CD4-positive, CD25-positive, alpha-beta regulatory T cell (primary cell): ENCODE measurements around the gene ZNF441. TPM values are rescaled to one million over a fixed set of nuclear protein-coding genes. Genes with fewer than 3 reads are reported as not detected.

ENCODE experiments used
- ATAC-seq, 2 donors: fragments of 150-1000 bp; cut with Tn5 transposase; one replicate each; pipeline ENCODE4 v1.10.0; 2021; ENCODE audit warnings: low read depth in 2 of 2, moderate number of reproducible peaks in 2 of 2, moderate library complexity in 1 of 2
- DNase-seq, 3 donors: peaks; one replicate each; pipeline versions ENCODE4 v3.0.0 to v3.0.0-alpha.2; 2012 to 2022; ENCODE audit warnings: mixed read lengths in 1 of 3
- H3K27ac ChIP-seq: one replicate; pipeline ENCODE4 v1.7.0; 2013; ENCODE audit warnings: mild to moderate bottlenecking, low read length; ENCODE audit not compliant: insufficient read depth, poor library complexity, severe bottlenecking
- H3K27me3 ChIP-seq: one replicate; pipeline ENCODE4 v1.7.0; 2013; ENCODE audit warnings: low read length; ENCODE audit not compliant: control insufficient read depth, insufficient read depth
- H3K36me3 ChIP-seq: one replicate; pipeline ENCODE4 v1.7.0; 2013; ENCODE audit warnings: mild to moderate bottlenecking, low read length, moderate library complexity; ENCODE audit not compliant: control insufficient read depth, insufficient read depth
- H3K4me1 ChIP-seq: 2 replicates; pipeline ENCODE4 v1.7.0; 2013; ENCODE audit warnings: mild to moderate bottlenecking, low read length; ENCODE audit not compliant: insufficient read depth, control insufficient read depth, poor library complexity, severe bottlenecking
- H3K4me3 ChIP-seq: one replicate; pipeline ENCODE4 v1.7.0; 2013; ENCODE audit warnings: low read depth, mild to moderate bottlenecking, low read length, moderate library complexity
- H3K9me3 ChIP-seq, 2 experiments: 1 replicate in 1 of 2; 2 replicates in 1 of 2; pipeline ENCODE4 v1.7.0; 2013; ENCODE audit warnings: low read length in 2 of 2, mild to moderate bottlenecking in 1 of 2, moderate library complexity in 1 of 2; ENCODE audit not compliant: control insufficient read depth in 2 of 2
- H3K27ac Mint-ChIP-seq, 3 donors: one replicate each; pipeline ENCODE4 v1.8.0; 2020 to 2022; ENCODE audit warnings: mild to moderate bottlenecking in 3 of 3, mixed read lengths in 3 of 3, moderate library complexity in 2 of 3
- H3K27me3 Mint-ChIP-seq: one replicate; pipeline ENCODE4 v1.8.0; 2022; ENCODE audit warnings: mild to moderate bottlenecking, mixed read lengths
- H3K36me3 Mint-ChIP-seq: one replicate; pipeline ENCODE4 v1.8.0; 2020; ENCODE audit warnings: mixed read lengths
- H3K4me1 Mint-ChIP-seq, 4 donors: one replicate each; pipeline ENCODE4 v1.8.0; 2020 to 2022; ENCODE audit warnings: mixed read lengths in 4 of 4, mild to moderate bottlenecking in 1 of 4
- H3K4me3 Mint-ChIP-seq, 4 donors: one replicate each; pipeline ENCODE4 v1.8.0; 2020 to 2022; ENCODE audit warnings: mild to moderate bottlenecking in 4 of 4, mixed read lengths in 4 of 4, moderate library complexity in 3 of 4
- H3K9me3 Mint-ChIP-seq, 7 donors: one replicate each; pipeline ENCODE4 v1.8.0; 2020 to 2022; ENCODE audit warnings: mixed read lengths in 7 of 7, mild to moderate bottlenecking in 3 of 7, moderate library complexity in 2 of 7
- polyA plus RNA-seq, 4 donors: library from polyadenylated mRNA; unstranded; fragments of 300-500 nt; fragmentation: Illumina TruSeq; gene quantifications; one replicate each; pipeline ENCODE4 v1.2.3, GENCODE V29; 2021
- total RNA-seq: library from RNA; stranded (reverse); gene quantifications from one replicate; pipeline ENCODE4 v1.2.3, GENCODE V29; 2022

Gene ZNF441
- total RNA-seq (2.7 TPM), polyA plus RNA-seq (1 to 10 TPM; 3.7 to 6.3 (median 5.1) TPM)

DNA sequence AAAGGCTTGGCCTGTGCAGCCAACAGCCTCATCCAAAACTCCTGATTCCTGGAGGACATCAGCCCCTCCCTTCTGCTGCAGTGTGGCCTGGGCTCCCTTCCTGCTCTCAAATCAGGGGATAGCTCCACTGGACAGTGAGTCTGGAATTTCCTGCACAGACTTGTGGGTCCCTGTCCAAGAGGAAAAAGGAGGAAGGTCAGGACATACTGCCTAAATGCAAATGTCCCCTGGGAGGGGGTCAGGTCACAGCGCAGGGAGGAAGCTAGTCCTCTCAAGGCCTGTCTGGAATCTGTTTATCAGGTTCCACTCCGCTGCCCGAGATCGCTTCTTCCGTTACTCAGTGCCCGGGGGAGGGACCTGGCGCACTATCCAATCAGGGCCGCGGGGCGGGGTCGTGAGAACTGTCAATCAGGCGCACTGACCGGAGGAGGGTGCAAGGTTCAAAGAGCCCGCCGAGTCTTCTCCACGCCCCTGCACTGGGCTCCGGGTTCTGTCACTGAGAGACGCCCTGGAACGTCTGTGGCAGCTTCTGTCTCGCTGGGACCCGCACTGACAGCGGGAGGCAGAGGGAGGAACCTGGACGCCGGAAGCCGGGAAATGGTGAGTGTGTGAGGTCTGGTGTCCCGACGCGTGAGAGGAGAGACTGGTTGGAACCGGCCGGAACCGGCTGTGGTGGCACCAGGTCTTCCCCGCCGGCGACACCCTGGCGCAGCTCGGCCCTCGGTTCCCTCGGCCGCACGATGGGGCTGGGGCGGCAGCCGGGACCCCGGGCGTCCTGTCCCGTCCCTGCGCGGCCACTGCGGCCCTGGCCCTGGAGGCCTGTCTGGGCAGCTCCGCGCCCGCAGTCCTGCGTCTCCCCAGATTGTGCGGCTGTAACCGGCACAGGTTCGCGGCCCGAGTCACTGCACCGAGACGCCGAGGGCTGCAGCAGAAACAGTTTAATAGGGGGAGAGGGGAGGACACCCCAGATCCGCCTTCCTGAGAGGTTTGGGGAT, at the start of gene ZNF441:
ZNF441 (plus strand) TSS at position 404 of the 995 bp plus-strand sequence; CDS start at position 598, 194 bp downstream.
- Mint-ChIP-seq H3K36me3 (peaks cover 22% of the 10 kb centered on the region), H3K4me1 (peaks cover 8 to 28% (median 16%) of the 10 kb centered on the region in 4 donors), H3K27me3 (peaks cover 7% of the 10 kb centered on the region), H3K4me3 (peak within 1 kb of the TSS; percentile 96 to 98 (median 97)), H3K27ac (peak within 1 kb of the TSS; percentile 92 to 96 (median 96)), H3K9me3 (peaks cover 4 to 34% (median 13%) of the 10 kb centered on the region in 7 donors)
- Histone ChIP-seq H3K9me3 (peaks cover 17% of the 10 kb centered on the region in 2 experiments), H3K4me1 (peaks cover 21% of the 10 kb centered on the region), H3K36me3 (no peaks in the 10 kb centered on the region), H3K4me3 (peak within 1 kb of the TSS; percentile 81), H3K27me3 (peaks cover 4% of the 10 kb centered on the region), H3K27ac (peak within 1 kb of the TSS; percentile 68)
- peak; percentile 72 to 95 (median 85) for DNase-seq
- peak; percentile 93 to 96 for ATAC-seq

DNA sequence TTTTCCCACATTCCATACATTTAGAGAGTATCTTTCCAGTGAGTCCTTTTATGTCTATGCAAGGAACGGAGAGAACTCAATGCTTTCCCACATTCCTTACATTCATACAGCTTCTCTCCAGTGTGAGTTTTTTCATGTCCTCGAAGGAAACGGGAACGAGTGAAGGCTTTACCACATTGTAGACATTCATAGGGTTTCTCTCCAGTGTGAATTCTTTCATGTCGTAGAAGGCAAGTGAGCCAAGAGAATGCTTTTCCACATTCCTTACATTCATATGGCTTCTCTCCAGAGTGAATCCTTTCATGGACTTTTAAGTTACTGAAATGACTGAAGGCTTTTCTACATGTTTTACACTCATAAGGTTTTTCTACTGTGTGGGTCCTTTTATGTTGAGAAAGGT, 45.1 kb upstream of the ZNF441 start:
- H3K36me3 ChIP-seq, result peaks cover 31% of the 10 kb centered on the region
- H3K9me3 ChIP-seq, result peaks cover 65 to 85% of the 10 kb centered on the region in 2 experiments
- ATAC-seq (no peak), DNase-seq (no peak)
- Mint-ChIP-seq H3K4me1 (no peaks in the 10 kb centered on the region), H3K9me3 (peaks cover 0 to 64% (median 30%) of the 10 kb centered on the region in 7 donors), H3K27ac (no peak overlapping the region), H3K36me3 (peaks cover 45% of the 10 kb centered on the region), H3K27me3 (no peaks in the 10 kb centered on the region), H3K4me3 (no peak overlapping the region)
- no peak overlapping the region for H3K27ac ChIP-seq
- H3K4me1 ChIP-seq, result no peaks in the 10 kb centered on the region
- H3K27me3 ChIP-seq, result no peaks in the 10 kb centered on the region
- H3K4me3 ChIP-seq, result no peak overlapping the region

DNA sequence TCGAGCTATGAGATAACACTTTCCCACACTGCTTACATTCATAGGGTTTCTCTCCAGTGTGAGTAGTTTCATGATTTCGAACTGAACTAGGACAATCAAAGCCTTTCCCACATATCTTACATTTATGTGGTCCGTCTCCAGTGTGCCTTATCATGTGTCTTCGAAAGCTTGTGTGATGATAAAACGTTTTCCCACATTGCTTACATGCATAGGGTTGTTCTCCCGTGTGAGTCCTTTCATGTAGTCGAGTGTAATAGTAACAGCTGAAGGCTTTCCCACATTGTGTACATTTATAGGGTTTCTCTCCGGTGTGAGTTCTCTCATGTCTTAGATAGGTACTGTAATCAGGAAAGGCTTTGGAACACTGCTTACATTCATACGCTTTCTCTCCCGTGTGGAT, 44.4 kb upstream of the ZNF441 start:
- ATAC-seq (no peak), DNase-seq (no peak)
- peaks cover 66 to 91% of the 10 kb centered on the region in 2 experiments for H3K9me3 ChIP-seq
- no peak overlapping the region for H3K27ac ChIP-seq
- H3K4me1 ChIP-seq, result no peaks in the 10 kb centered on the region
- Mint-ChIP-seq H3K27ac (no peak overlapping the region), H3K27me3 (no peaks in the 10 kb centered on the region), H3K36me3 (peaks cover 47% of the 10 kb centered on the region), H3K9me3 (peaks cover 0 to 63% (median 30%) of the 10 kb centered on the region in 7 donors), H3K4me3 (no peak overlapping the region), H3K4me1 (no peaks in the 10 kb centered on the region)
- H3K36me3 ChIP-seq, result peaks cover 31% of the 10 kb centered on the region
- no peaks in the 10 kb centered on the region for H3K27me3 ChIP-seq
- H3K4me3 ChIP-seq, result no peak overlapping the region

DNA sequence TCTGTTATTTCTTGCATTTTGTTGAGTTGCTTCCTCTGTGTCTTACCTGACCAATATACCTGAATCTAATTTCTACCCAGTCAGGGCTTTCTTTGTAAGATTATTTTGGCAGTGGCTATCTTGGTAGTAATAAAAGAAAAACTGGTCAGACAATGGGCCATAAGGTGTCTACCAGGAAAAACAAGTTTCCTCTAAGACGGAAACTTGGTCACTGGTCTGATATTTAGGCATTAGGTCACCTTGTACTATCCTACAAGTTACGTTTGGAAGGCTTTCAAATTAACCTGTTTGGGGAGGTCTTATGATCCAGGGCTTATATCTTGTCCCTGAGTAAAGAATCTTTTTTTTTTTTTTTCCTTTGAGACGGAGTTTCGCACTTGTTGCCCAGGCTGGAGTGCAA, 37.2 kb upstream of the ZNF441 start:
- DNase-seq (no peak), ATAC-seq (no peak)
- peaks cover 2 to 38% (median 8%) of the 10 kb centered on the region in 7 donors for H3K9me3 Mint-ChIP-seq
- H3K27ac Mint-ChIP-seq, result no peak overlapping the region
- peaks cover 34% of the 10 kb centered on the region for H3K36me3 Mint-ChIP-seq
- Histone ChIP-seq H3K27ac (no peak overlapping the region), H3K36me3 (peaks cover 13% of the 10 kb centered on the region), H3K4me1 (no peaks in the 10 kb centered on the region), H3K4me3 (no peak overlapping the region), H3K27me3 (no peaks in the 10 kb centered on the region), H3K9me3 (peaks cover 24 to 56% of the 10 kb centered on the region in 2 experiments)
- H3K4me3 Mint-ChIP-seq, result no peak overlapping the region
- H3K27me3 Mint-ChIP-seq, result no peaks in the 10 kb centered on the region
- peaks cover 4 to 6% (median 5%) of the 10 kb centered on the region in 4 donors for H3K4me1 Mint-ChIP-seq

DNA sequence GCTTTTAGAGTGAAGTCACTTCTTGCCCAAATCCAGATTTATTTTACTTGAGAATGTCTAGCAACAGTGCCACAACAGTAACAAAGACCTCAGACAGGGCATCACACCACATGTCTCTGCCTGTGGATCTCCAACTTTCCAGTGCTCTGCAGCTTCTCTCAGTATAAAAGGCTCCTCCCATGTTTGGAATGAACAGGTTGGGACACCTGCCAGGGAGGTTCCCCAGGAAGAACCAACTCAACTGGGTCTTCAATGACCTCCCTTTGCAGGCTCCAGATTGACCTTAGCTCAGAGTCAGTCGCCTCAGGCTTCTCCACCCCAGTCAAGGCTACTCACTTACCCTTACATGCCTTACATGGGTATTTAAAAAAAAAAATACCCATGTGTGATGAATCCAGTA, 31.4 kb upstream of the ZNF441 start:
- H3K36me3 ChIP-seq, result no peaks in the 10 kb centered on the region
- H3K27ac Mint-ChIP-seq, result no peak overlapping the region
- H3K27me3 ChIP-seq, result no peaks in the 10 kb centered on the region
- H3K9me3 ChIP-seq, result peaks cover 0 to 10% of the 10 kb centered on the region in 2 experiments
- no peak overlapping the region for H3K4me3 Mint-ChIP-seq
- H3K36me3 Mint-ChIP-seq, result peaks cover 7% of the 10 kb centered on the region
- peaks cover 2% of the 10 kb centered on the region for H3K27me3 Mint-ChIP-seq
- peaks cover 18% of the 10 kb centered on the region for H3K4me1 ChIP-seq
- H3K9me3 Mint-ChIP-seq, result peaks cover 0 to 9% (median 0%) of the 10 kb centered on the region in 7 donors
- peaks cover 6 to 34% (median 18%) of the 10 kb centered on the region in 4 donors for H3K4me1 Mint-ChIP-seq
- no peak overlapping the region for H3K4me3 ChIP-seq
- DNase-seq, result no peak
- ATAC-seq, result no peak
- H3K27ac ChIP-seq, result no peak overlapping the region

DNA sequence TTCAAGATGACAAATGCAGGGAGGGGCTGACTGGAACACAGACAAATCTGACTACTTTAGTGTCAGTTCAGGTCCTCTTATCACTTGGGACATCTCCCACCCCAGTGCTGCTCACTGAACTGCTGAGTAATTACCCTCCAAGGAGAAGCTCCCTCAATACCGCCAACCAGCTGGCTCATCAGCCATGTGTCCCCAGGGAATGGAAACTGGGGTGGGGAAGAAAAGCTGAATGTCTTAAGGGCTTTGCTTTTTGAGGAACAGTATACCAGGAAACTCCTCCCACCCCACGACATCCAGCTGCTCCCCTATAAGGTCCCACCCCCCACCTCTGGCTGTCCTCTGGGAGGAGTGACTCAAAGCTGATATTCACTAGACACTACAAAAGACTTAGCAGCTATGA, 30.1 kb upstream of the ZNF441 start:
- peaks cover 10% of the 10 kb centered on the region for H3K27me3 Mint-ChIP-seq
- H3K9me3 ChIP-seq, result no peaks in the 10 kb centered on the region
- no peaks in the 10 kb centered on the region for H3K36me3 ChIP-seq
- H3K27me3 ChIP-seq, result no peaks in the 10 kb centered on the region
- H3K4me3 Mint-ChIP-seq, result peak overlapping the region; percentile 86 to 99 (median 94)
- peaks cover 6 to 34% (median 19%) of the 10 kb centered on the region in 4 donors for H3K4me1 Mint-ChIP-seq
- peaks cover 0 to 10% (median 0%) of the 10 kb centered on the region in 7 donors for H3K9me3 Mint-ChIP-seq
- H3K27ac Mint-ChIP-seq, result peak overlapping the region in 1 of 3 donors; percentile 25
- DNase-seq (no peak), ATAC-seq (no peak)
- no peak overlapping the region for H3K27ac ChIP-seq
- peaks cover 7% of the 10 kb centered on the region for H3K36me3 Mint-ChIP-seq
- peaks cover 18% of the 10 kb centered on the region for H3K4me1 ChIP-seq
- H3K4me3 ChIP-seq, result no peak overlapping the region

DNA sequence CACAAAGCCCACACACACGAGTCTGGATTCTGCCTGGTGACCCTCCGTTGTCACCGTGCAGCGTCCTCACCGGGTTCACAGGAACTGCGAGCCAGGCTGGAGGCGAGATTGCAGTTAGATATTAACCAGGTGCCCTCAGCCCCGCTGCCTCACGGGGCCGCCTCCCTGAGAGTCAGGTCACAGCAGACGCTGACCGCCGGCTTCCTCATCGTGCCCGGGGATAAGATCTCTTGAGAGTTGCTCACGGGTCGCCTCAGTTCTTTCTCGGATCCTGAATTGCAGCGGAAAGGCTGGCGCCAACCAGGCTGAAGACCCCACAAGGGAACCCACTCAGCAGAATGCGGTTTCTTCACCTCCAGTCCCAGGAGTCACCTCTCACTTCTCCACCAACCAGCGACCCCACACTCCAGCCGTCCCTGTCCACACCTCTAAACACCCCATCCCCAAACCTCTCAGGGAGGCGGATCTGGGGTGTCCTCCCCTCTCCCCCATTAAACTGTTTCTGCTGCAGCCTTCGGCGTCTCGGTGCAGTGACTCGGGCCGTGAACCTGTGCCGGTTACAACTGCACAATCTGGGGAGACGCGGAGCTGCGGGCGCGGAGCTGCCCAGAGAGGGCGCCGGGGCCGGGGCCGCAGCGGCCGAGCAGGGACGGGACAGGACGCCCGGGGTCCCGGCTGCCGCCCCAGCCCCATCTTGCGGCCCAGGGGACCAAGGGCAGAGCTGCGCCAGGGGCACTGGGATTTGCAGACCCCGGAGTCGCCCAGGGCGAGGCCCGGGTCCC, 28.6 kb upstream of the ZNF441 start:
- Mint-ChIP-seq H3K27me3 (peaks cover 10% of the 10 kb centered on the region), H3K27ac (peak overlapping the region; percentile 86 to 94 (median 93)), H3K4me3 (peak overlapping the region; percentile 83 to 99 (median 99)), H3K36me3 (peaks cover 4% of the 10 kb centered on the region), H3K4me1 (peaks cover 6 to 34% (median 19%) of the 10 kb centered on the region in 4 donors), H3K9me3 (peaks cover 0 to 8% (median 0%) of the 10 kb centered on the region in 7 donors)
- peak; percentile 2 to 51 (median 35) for DNase-seq
- Histone ChIP-seq H3K27me3 (no peaks in the 10 kb centered on the region), H3K36me3 (no peaks in the 10 kb centered on the region), H3K9me3 (no peaks in the 10 kb centered on the region), H3K27ac (peak overlapping the region; percentile 33), H3K4me1 (peaks cover 18% of the 10 kb centered on the region), H3K4me3 (peak overlapping the region; percentile 81)
- ATAC-seq, result peak; percentile 32 to 40
